DOHH2 (cell line): Measurements from ENCODE around the gene PAX3.

Source experiments
- H3F3A ChIP-seq: fragments of 200-600 bp; sonication (generic), shearing (Covaris generic); 2 replicates; pipeline ENCODE4 v1.6.0; 2016; ENCODE audit warnings: antibody characterized with exemption, mild to moderate bottlenecking; ENCODE audit not compliant: control insufficient read depth, insufficient read depth
- H3K27ac ChIP-seq: fragments of 200-600 bp; sonication (generic); 2 replicates; pipeline ENCODE4 v1.5.1; 2014; ENCODE audit warnings: low read depth, mild to moderate bottlenecking, low read length, moderate library complexity
- H3K27me3 ChIP-seq: fragments of 200-600 bp; sonication (generic); 2 replicates; pipeline ENCODE4 v1.6.1; 2014; ENCODE audit warnings: mild to moderate bottlenecking, low read length, mixed read lengths; ENCODE audit not compliant: control insufficient read depth
- H3K36me3 ChIP-seq: fragments of 200-600 bp; sonication (generic); 2 replicates; pipeline ENCODE4 v1.6.1; 2014; ENCODE audit warnings: mild to moderate bottlenecking, low read length, moderate library complexity, mixed read lengths; ENCODE audit not compliant: control insufficient read depth
- H3K4me1 ChIP-seq: fragments of 200-600 bp; sonication (generic); 2 replicates; pipeline ENCODE4 v1.6.1; 2014; ENCODE audit warnings: mild to moderate bottlenecking, low read length, mixed read lengths; ENCODE audit not compliant: control insufficient read depth
- H3K4me2 ChIP-seq: fragments of 200-600 bp; sonication (generic); 2 replicates; pipeline ENCODE4 v1.6.0; 2014; ENCODE audit warnings: mild to moderate bottlenecking, low read length, moderate library complexity
- H3K4me3 ChIP-seq: fragments of 200-600 bp; sonication (generic); 2 replicates; pipeline ENCODE4 v1.5.1; 2014; ENCODE audit warnings: mild to moderate bottlenecking, low read length, mixed read lengths
- H3K79me2 ChIP-seq: fragments of 200-600 bp; sonication (generic); 2 replicates; pipeline ENCODE4 v1.6.1; 2014; ENCODE audit warnings: mild to moderate bottlenecking, low read length, mixed read lengths; ENCODE audit not compliant: control insufficient read depth
- H3K9me2 ChIP-seq: fragments of 200-600 bp; sonication (generic); replicated peaks from 2 replicates; pipeline ENCODE4 v1.6.1; 2014; ENCODE audit warnings: mild to moderate bottlenecking, low read length, mixed read lengths; ENCODE audit not compliant: control insufficient read depth
- H3K9me3 ChIP-seq: fragments of 200-600 bp; sonication (generic); 2 replicates; pipeline ENCODE4 v1.6.1; 2014; ENCODE audit warnings: antibody characterized with exemption, low read length, mixed read lengths; ENCODE audit not compliant: control insufficient read depth, insufficient read depth
- H4K20me1 ChIP-seq: fragments of 200-600 bp; sonication (generic); 2 replicates; pipeline ENCODE4 v1.6.0; 2014; ENCODE audit warnings: low read depth, mild to moderate bottlenecking, antibody characterized with exemption, low read length, moderate library complexity; ENCODE audit not compliant: control insufficient read depth, insufficient read depth
- CTCF ChIP-seq: fragments of 200-600 bp; sonication (generic); IDR thresholded peaks from one replicate; pipeline ENCODE4 v1.5.1; 2014; ENCODE audit warnings: antibody characterized with exemption, mild to moderate bottlenecking, low read depth, low read length; ENCODE audit not compliant: poor library complexity, severe bottlenecking
- EZH2phosphoT487 ChIP-seq: fragments of 200-600 bp; sonication (generic); IDR thresholded peaks from 2 replicates; pipeline ENCODE4 v1.6.1; 2017; ENCODE audit warnings: borderline replicate concordance, mild to moderate bottlenecking, antibody characterized with exemption, low read length, moderate library complexity, mixed read lengths

PAX3 gene

GRCh38 chr2:222241128-222241870 is 57.5 kb downstream of the PAX3 start:
- H3K27ac ChIP-seq = no peak overlapping the region
- no peaks in the 10 kb centered on the region for H3K9me3 ChIP-seq
- H3K27me3 ChIP-seq = peaks cover 26% of the 10 kb centered on the region
- no peak overlapping the region for H3K4me3 ChIP-seq
- H4K20me1 ChIP-seq = no peaks in the 10 kb centered on the region
- H3K4me2 ChIP-seq = no peak overlapping the region
- H3K9me2 ChIP-seq = no peaks in the 10 kb centered on the region
- no peaks in the 10 kb centered on the region for H3K79me2 ChIP-seq
- no peaks in the 10 kb centered on the region for H3K36me3 ChIP-seq
- TF ChIP-seq EZH2phosphoT487 (no peak), CTCF (no peak)
- H3K4me1 ChIP-seq = no peaks in the 10 kb centered on the region
- H3F3A ChIP-seq = no peaks in the 10 kb centered on the region

- Histone ChIP-seq H3K4me2 (no peak overlapping the region), H3K36me3 (no peaks in the 10 kb centered on the region)
These were observed 58.1 kb downstream of the PAX3 start for GRCh38 chr2:222240676-222241049.

GRCh38 chr2:222239945-222240675 is 58.7 kb downstream of the PAX3 start:
- H3K4me1 ChIP-seq = no peaks in the 10 kb centered on the region
- H3K79me2 ChIP-seq = no peaks in the 10 kb centered on the region
- no peak overlapping the region for H3K4me3 ChIP-seq
- TF ChIP-seq EZH2phosphoT487 (no peak), CTCF (no peak)
- H3F3A ChIP-seq = no peaks in the 10 kb centered on the region
- no peaks in the 10 kb centered on the region for H4K20me1 ChIP-seq
- peaks cover 26% of the 10 kb centered on the region for H3K27me3 ChIP-seq
- no peaks in the 10 kb centered on the region for H3K36me3 ChIP-seq
- no peak overlapping the region for H3K4me2 ChIP-seq
- no peaks in the 10 kb centered on the region for H3K9me2 ChIP-seq
- H3K27ac ChIP-seq = no peak overlapping the region
- H3K9me3 ChIP-seq = no peaks in the 10 kb centered on the region

More at GRCh38 chr2:222240676-222241049, 58.1 kb downstream of the PAX3 start:
- Histone ChIP-seq H3K9me3 (no peaks in the 10 kb centered on the region), H3K27ac (no peak overlapping the region), H3K79me2 (no peaks in the 10 kb centered on the region), H3K4me1 (no peaks in the 10 kb centered on the region), H3F3A (no peaks in the 10 kb centered on the region), H3K9me2 (no peaks in the 10 kb centered on the region), H3K4me3 (no peak overlapping the region), H3K27me3 (peaks cover 26% of the 10 kb centered on the region), H4K20me1 (no peaks in the 10 kb centered on the region)
- TF ChIP-seq EZH2phosphoT487 = no peak
- TF ChIP-seq CTCF = no peak
